GM20431 (cell line): ENCODE results near the gene TRAT1.
"Not testable (repeated sequence)": the region's sequence is repeated elsewhere in the genome, so short reads cannot be mapped to it uniquely, and the experiment has no call there.

Source experiments
- in situ Hi-C: fragments of 300-500 bp; cut with MseI, MboI; formaldehyde crosslinking; loops from one replicate; pipeline ENCODE4 v1.15.0; 2020; ENCODE audit warnings: low sequenced_read_pairs; ENCODE audit not compliant: unreplicated experiment

Gene TRAT1, protein sequence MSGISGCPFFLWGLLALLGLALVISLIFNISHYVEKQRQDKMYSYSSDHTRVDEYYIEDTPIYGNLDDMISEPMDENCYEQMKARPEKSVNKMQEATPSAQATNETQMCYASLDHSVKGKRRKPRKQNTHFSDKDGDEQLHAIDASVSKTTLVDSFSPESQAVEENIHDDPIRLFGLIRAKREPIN

DNA sequence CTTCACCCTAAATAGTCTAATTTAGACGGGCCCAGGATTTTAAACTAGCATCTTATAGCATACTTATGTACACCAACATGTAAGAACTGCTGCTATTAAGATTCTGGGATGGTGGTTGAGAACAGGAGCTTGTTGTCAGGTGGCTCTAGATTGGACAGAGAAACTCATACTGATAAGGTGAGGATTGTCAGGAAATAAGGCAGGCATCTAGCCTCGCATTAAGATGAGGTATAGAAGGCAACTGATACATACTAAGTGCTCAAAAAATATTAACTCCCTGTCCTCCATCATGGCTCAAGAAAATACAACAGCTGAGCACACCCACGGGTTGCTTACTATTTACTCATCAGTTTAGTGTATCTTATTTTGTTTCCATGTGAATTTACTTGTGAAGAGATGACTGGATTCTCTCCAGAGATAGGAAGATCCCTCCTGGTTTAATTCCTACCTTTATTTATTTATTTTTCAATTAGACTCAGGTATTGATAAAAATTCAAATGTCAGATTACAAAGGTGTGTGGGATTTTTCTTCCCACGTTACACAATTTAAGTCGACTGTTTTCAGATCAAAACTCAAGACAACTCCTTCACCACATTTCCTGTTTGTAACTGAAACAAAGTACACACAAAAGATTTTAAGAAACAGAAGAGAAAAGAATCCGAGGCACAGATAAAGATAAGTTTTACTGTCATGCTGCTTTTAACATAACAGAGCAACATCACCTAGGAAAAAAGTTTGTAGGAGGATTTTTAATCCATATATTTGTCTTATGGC, at the start of gene TRAT1:
TSS of gene TRAT1 (plus strand) at position 664 of the 775 bp plus-strand sequence. CDS start 142 bp downstream, outside the sequence.
- in situ Hi-C loops: no loop called here

DNA sequence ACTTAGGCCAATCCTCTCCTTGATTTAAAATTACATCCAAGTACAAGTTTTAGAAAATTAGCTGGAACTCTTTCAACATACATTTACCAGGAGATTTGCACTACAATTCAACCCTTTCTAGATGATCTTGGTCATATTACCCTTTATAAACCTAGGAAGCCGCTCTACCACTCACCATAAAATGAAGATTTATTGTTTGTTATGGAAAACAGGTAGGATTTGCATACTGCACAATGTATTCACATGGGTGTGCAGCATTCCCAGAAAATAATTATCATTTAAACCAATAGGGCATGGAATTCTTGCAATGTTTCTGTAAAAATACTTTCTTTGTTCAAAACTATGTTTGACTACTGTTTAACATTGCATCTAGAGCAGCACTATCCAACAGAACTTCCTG, 46.9 kb upstream of the TRAT1 start:
- in situ Hi-C loops: no loop called here

DNA sequence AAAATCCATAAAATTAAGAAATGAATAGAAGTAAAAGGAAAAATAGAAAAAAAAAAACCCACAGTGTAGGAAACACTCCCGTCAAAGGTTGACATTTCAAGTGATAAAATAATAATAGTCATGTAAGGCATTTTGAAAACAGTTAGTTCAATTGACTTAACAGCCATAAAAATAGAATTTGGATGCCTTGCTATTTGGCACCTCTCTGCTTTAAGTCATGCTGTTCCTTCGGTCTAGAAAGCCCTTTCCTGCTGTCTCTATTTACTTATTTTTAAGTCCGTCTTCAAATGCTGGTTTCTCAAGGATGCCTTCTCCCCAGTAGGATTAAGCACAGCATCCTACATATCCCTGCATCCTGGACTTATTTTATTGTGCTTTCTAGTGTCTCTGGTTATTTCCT, 43.1 kb upstream of the TRAT1 start:
- in situ Hi-C loops: no loop called here

DNA sequence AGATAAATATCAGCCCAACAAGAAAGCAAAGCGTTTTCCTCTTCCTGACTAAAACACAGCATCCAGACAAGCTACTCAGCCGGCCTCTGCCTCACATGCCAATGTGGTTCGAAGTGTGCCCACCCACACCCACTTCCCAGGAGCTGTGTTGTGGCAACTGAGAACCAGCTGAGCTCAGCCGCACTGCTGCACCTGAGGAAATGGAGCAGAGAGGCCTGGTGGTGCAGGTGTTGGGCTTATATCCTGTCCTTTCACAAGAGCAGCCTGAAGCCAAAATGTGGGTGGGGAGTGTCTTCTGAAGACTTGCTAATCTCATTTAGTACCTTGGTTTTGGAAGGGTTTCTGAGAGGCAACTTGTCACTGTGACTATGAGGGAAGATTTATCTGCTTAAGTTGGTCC, 42.4 kb upstream of the TRAT1 start:
- in situ Hi-C loops: no loop called here

DNA sequence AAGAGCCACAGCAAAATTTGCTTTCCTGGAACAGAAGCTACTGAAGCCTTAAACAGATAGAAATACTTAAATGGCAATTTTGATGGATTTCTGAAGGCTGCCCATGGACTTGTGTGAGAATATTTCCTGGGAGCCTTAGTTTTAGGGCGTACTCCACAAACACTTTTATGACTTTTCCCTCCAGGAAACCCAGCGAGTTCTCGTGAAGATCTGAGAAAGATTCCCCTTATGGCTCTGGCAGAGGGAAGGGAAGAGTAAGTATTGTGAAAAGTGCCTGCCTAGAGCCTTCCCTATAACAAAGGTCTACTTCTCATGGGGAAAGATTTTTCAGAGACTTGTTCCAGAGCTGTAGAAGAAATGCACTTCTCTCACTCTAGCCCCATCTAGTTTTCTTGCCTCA, 31.1 kb upstream of the TRAT1 start:
- in situ Hi-C loops: no loop called here

DNA sequence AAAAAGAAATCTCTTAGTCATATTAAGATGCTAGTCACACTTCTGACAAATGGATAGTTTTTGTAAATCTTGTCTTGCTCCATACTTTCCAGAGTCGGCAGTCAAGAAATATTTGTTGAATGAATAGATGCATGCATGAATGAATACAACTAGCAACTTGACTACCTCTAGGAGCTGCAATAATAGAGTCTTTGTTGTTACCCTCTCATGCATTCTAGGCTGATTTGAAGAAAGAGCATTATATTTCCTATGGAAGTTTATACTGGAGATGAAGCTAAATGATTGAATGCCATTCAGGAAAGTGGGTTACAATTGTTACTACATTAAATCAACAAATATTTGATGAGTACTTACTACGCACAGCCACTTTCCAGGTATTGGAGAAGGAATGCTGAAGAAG, 18.1 kb upstream of the TRAT1 start:
- in situ Hi-C loops: no loop called here

DNA sequence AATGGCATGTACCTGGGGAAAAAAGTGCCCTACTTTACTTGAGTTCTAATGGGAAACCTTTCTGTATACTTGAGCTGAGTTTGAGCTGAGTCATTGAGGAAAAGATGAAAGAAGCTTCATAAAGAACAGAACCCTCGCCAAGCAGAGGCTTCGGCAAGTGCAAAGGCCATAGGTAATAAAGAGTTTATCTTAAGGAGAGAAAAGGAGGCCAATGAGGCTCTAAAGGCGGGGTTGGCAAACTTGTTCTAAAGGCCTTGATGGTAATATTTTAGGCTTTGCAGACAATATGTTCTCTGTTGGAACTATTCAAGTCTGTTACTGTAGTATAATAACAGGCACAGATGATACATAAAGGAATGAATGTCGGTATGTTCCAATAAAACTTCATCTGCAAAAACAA, 17.6 kb upstream of the TRAT1 start:
- in situ Hi-C loops: no loop called here

DNA sequence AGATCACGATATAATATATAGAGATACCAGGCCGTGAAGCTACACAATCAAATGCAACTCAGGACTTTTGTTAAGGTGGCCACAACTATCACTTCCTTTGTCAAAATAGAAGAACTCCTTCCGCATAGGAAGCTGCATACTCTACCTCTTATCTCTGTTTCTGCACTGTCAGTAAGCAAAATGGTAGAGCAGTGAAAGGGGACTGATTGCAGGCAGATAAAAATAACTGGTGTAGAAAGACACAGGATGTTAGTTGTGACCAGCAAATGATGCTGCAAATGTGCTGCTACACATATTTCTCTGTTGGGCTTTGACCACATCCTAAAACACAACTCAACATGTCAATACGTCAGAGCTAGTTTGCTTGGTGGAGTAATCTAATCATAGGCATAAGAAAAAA, 16.3 kb upstream of the TRAT1 start:
- in situ Hi-C loops: no loop called here

DNA sequence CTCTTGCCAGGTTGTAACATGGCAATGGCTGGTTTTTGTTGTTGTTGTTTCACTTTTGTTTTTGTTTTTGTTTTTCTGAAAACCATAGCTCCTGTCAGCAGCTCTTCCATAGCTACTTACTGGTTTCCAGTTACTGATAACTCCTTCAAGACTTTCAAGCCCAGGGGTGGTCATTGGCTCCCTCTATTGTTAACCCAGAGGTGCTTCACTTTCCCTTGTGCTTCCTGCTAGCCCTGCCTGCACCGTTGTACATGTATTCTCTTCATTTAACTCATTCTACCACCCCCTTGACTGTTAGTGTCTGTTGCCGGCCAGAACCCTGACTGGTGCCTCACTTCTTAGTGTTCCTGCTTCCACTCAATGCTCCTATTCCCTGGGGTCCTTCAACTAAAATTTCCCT, 4.2 kb upstream of the TRAT1 start:
- in situ Hi-C loops: no loop called here

DNA sequence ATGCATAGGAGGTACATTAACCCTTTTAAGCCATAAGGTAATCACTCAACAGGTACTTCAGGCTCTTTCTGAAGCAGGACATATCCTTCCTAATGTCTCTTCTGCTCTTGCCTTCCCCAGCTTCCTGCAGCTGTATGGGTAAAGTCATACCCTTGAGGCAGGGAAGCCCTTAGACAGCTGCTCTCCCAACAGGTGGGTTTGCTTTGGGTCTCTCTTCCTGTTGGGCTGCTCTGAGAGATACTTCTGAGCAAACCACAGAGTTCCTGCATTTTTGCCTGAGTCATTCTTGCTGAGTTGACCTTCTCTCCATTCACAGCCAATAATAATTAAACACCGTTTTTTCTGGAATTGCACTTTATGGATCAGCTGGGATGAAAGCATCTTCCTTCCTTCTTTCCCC, 2.0 kb upstream of the TRAT1 start:
- in situ Hi-C loops: no loop called here

DNA sequence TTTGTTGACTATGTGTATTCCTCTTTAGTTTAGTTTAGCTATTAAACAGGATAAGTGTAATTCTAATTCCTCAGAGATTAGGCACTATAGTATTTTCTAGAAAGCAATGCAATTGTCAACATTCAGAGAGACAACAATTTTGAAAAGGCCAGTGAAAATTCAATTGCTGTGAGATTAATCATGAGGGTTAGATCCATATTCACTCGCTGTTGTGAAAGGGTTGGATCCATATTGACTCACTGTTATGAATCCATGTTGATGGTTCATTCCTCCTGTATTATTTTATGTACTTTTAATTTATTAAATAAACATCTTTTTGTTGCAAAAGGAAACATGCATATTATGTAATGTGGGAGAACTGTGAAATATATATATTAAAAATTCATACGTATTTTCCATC, 641 bp downstream of the TRAT1 start:
- in situ Hi-C loops: no loop called here

DNA sequence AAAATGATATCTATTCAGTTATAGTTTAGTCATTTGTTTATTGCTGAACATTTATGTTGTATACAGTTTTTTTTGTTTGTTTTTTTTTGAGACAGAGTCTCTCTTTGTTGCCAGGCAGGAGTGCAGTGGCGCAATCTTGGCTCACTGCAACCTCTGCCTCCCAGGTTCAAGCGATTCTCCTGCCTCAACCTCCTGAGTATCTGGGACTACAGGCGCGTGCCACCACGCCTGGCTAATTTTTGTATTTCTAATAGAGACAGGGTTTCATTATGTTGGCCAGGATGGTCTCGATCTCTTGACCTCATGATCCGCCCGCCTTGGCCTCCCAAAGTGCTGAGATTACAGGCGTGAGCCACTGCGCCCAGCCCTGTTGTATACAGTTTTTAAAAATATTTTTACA, 1.2 kb downstream of the TRAT1 start:
- in situ Hi-C loops: not testable (repeated sequence)

DNA sequence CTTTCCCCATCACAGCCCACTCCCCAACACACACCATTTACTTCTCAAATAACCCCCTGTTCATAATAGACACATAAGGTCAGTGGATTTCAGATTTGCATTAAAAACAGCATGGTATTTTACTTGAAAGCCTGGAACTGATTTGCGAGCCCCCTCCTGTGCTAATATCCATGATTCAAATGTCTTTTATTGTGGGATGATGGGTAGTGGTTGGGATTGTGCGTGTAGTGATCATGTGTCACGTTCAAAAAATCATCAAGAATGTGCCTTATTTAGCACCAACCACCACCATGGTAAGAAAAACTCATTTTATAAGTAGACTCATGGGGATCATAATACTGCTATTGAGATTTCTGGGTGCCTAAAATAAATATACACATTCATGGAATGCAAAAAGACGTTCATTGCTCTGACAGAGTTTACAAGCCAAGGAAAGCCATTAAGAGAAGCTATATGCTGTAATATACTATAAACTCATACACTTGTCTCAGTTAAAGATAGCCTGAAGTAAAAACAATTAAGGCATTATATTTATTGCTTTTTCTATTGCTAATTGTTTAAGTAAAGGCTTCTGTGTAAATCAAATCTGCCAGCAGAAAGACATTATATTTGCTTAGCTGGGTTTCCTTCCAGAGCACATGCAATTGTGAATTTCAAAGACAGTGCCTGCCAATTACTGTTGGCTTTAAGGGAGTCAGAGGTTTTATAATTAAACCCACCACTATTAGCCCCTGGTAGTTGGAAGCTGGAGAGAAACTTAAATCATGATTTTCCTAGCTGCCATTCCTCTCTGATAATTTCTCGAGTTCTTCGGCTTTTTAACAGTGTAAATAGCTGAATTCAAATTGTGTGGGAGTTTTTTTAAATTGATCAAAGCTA, 4.0 kb downstream of the TRAT1 start:
- in situ Hi-C loops: no loop called here

DNA sequence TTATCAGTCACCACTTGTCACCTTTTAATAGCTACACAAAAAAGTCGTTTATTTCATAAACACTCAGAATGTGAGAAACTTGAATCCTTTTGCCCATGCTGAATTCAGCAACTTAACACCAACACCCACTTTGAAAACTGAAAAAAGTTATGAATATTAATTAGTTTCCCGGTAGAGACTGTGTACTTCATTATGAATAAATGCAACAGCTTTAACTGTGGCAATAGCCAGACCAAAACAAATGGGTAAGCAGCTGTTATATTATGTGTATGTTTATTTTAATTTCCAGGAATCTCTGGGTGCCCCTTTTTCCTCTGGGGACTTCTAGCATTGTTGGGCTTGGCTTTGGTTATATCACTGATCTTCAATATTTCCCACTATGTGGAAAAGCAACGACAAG, 7.8 kb downstream of the TRAT1 start:
- in situ Hi-C loops: no loop called here

DNA sequence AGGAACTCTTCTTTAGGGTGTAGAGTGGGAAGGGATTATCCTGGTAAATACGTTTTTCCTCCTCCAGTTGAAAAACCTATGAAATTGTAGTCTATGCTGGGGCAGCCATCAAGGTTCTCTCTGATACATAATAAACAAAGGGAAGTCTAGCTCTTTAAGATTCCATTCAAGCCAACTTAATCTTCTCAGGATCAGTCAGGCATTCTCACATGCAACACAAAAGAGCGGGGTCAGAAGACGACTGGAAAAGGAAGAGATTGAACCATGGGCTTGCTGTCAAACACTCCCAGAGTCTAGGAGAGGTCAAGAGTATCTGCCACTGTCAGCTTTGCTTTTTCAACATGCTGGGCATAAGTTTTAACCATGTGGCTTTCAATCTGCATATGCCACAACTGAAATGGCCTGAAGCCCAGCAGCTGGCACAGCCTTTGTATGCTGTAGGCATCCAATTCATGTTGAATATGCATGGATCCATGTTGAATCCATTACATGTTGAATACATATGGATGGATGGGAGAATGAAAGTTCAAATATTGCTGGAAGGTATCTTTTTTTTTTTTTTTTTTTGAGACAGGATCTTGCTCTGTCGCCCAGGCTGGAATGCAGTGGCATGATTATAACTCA, 8.5 kb downstream of the TRAT1 start:
- in situ Hi-C loops: no loop called here

DNA sequence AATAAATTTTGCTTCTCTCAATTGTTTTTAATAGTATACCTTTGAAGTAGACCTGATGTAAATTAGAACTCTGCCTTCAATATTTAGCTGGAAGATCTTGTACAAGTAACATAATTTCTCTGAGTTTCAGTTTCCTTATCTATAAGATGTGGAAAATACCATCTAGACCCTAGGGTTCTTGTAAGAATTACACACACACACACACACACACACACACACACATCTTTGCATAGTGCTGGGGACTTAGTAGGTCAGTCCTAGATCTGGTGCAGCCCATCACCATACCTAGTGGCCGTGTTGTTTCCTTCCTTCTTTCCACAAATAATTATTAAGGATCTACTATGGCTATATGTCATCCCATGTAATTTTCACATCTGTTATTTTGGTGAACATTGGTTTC, 11.0 kb downstream of the TRAT1 start:
- in situ Hi-C loops: no loop called here

DNA sequence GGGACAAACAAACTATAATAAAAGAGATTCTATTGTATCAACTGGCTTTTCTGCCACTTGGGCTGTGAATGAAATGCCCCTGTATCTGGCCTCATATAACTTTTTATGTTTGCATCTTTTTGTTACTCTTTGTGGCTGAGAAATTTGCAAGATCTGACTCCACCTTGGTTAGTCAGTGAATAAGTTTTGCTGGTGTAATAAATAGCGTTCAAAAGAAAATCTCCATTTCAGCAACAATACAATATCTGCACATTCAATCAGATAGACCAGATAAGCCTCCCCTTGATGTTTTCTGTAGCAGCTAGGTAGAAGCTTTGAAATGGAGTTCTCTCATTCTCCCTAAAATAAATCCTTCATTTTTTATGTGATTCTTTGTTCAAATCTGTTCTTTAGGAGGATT, 12.0 kb downstream of the TRAT1 start:
- in situ Hi-C loops: no loop called here

DNA sequence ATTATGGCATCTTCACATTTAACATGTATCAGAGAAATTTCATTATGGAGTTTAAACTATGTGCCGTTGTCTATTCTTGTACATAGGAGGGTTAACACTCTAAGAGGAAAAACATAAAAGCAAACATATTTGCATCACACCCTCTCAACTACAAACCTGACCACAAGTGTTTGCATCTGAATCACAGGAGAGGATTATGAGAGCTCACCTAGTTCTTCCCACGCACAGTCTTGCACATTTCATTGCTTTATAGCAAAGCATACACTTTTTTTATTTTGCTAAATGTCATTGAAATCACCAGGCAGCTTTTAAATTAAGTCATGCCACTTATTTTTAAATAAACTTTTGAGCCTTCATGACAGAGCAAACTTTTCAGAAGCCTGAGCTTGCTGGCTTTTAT, 12.5 kb downstream of the TRAT1 start:
- in situ Hi-C loops: no loop called here

DNA sequence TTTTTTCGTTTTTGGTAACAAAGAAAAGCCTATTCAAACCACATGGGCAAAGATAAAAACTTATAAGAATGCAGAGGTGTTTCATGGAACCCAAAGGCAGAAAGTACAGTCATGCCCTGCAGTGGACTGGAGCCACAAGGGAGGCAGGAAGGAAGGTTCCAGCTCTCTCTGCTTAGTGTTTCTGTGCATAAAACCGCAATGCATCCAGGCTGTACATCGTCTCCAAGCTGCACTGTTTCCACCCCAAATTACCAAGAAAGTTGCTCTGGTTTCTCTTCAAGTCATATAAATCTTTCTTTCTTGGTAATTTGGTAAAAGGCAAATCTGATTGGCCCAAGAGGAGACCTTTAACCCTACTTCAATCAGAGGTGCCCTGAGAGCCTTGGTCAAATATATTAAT, 15.8 kb downstream of the TRAT1 start:
- in situ Hi-C loops: no loop called here

DNA sequence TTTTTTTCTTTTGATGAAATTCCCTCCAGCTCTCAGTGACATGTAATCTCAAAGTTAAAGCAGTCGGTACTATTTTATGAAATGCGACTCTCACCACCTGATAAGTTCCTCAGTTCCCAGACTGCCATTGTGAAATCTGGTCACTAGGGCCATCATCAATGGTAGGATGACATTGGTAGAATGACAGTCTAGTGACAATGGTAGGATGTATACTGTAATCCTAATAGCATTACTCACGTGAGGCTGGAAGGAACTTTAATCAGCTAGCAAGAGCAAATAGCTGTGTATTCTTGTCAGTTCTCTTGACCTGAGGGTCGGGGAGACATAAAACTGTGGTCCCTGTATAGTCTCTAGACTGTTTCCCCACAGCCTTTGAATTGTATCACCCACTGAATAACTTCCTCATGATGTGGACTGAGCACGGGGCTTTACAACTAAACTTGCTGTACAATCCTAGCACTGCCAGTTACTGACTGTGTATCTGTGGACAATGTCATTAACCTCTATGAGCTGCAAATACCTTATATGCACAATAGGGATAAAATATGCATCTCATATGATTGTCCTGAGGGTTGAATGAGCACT, 23.2 kb downstream of the TRAT1 start:
- in situ Hi-C loops: no loop called here
